ENCODE measurements around the gene PARD6B. TPM values are rescaled to one million over a fixed set of nuclear protein-coding genes. Genes with fewer than 3 reads are reported as not detected.
A peak's percentile ranks its signal among the peaks of the same experiment; 100 is the strongest.
"Not testable (repeated sequence)": the region's sequence is repeated elsewhere in the genome, so short reads cannot be mapped to it uniquely, and the experiment has no call there.

PARD6B gene
- total RNA-seq, 3 donors from 2014 or later: 1.4 to 30.6 (median 13.4) TPM

GRCh38 chr20:50799176-50799889, 68.0 kb downstream of the PARD6B start:
- DNase-seq (ENCODE audit: low spot score in 2 of 2): no peak

GRCh38 chr20:50799890-50800550, 68.6 kb downstream of the PARD6B start:
- no peak overlapping the region for H3K4me3 ChIP-seq
- H3K27me3 ChIP-seq: no peaks in the 10 kb centered on the region
- H3K4me1 ChIP-seq: no peaks in the 10 kb centered on the region
- no peak for DNase-seq (ENCODE audit: low spot score in 2 of 2)
- no peaks in the 10 kb centered on the region for H3K36me3 ChIP-seq
- H3K9me3 ChIP-seq: no peaks in the 10 kb centered on the region
- H3K27ac ChIP-seq: peak overlapping the region; percentile 45 to 66
- intact Hi-C loops (cut with DNase I; ENCODE audit: low total_unique reads): loop anchor here (10.0 kb wide), 1 partner anchor 135 kb away; the partner anchor contains the start of gene ADNP
- no peak for TF ChIP-seq POLR2A (IDR thresholded peaks at IDR 0.05)
- TF ChIP-seq, protein P1, sequence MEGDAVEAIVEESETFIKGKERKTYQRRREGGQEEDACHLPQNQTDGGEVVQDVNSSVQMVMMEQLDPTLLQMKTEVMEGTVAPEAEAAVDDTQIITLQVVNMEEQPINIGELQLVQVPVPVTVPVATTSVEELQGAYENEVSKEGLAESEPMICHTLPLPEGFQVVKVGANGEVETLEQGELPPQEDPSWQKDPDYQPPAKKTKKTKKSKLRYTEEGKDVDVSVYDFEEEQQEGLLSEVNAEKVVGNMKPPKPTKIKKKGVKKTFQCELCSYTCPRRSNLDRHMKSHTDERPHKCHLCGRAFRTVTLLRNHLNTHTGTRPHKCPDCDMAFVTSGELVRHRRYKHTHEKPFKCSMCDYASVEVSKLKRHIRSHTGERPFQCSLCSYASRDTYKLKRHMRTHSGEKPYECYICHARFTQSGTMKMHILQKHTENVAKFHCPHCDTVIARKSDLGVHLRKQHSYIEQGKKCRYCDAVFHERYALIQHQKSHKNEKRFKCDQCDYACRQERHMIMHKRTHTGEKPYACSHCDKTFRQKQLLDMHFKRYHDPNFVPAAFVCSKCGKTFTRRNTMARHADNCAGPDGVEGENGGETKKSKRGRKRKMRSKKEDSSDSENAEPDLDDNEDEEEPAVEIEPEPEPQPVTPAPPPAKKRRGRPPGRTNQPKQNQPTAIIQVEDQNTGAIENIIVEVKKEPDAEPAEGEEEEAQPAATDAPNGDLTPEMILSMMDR (IDR thresholded peaks at IDR 0.05): no peak
- no peak for TF ChIP-seq POLR2AphosphoS5 (IDR thresholded peaks at IDR 0.05)

More at GRCh38 chr20:50799176-50799889, 68.0 kb downstream of the PARD6B start:
- Histone ChIP-seq H3K4me1 (no peaks in the 10 kb centered on the region), H3K27me3 (no peaks in the 10 kb centered on the region), H3K9me3 (no peaks in the 10 kb centered on the region), H3K4me3 (no peak overlapping the region), H3K36me3 (no peaks in the 10 kb centered on the region), H3K27ac (peak overlapping the region; percentile 45 to 66)
- TF ChIP-seq, protein P1 (IDR thresholded peaks at IDR 0.05): no peak
- TF ChIP-seq POLR2AphosphoS5 (IDR thresholded peaks at IDR 0.05) (no peak), POLR2A (IDR thresholded peaks at IDR 0.05) (no peak)
- intact Hi-C loops (cut with DNase I; ENCODE audit: low total_unique reads): loop anchor here (10.0 kb wide), 1 partner anchor 135 kb away; the partner anchor contains the start of gene ADNP

DNA sequence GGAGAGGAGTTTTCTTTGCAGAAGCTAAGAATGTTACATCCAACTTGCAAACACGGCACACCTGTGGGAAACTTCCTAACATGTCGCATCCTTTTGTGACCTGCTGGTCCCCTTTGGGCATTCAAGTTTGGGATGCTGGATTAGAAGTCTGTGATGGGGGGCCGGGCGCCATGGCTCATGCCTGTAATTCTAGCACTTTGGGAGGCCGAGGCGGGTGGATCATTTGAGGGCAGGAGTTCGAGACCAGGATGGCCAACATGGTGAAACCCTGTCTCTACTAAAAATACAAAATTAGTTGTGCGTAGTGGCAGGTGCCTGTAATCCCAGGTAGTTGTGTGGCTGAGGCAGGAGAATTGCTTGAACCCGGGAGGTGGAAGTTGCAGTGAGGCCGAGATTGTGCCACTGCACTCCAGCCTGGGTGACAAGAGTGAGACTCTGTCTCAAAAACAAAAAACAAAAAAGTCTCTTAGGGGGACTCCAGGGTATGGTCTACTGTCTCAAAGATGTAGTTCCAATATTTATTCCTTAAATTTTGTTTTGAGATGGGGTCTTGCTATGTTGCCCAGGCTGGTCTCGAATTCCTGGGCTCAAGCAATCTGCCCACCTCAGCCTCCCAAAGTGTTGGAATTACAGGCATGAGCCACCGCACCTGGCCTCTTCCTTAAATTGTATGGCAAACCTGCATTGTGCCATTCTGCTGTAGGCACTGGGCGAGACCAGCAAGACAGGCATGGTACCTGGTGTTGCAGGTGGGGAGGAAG, 69.8 kb downstream of the PARD6B start:
- H3K9me3 ChIP-seq; DNase-seq (ENCODE audit: low spot score in 2 of 2); H3K36me3 ChIP-seq; intact Hi-C loops (cut with DNase I; ENCODE audit: low total_unique reads); H3K27me3 ChIP-seq; H3K27ac ChIP-seq; H3K4me1 ChIP-seq; H3K4me3 ChIP-seq: not testable (repeated sequence)

DNA sequence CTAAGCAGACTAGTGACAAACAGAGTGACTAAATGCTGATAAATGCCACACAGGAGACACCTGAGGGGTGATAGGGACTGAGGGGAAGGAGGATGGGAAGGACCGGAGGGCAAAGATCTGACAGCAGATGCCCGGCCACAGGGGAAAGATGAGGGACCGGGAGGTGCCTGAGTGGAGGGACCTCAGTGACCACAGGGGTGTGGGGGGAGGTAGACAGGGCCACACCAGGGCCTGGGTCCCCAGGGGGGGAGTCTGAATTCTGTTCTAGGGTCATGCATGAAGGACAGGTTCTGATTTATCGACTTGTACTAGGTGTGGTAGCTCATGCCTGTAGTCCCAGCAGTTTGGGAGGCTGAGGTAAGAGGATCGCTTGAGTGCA, 70.4 kb downstream of the PARD6B start:
- Histone ChIP-seq H3K4me3 (no peak overlapping the region), H3K27me3 (no peaks in the 10 kb centered on the region), H3K36me3 (no peaks in the 10 kb centered on the region), H3K27ac (no peak overlapping the region), H3K4me1 (no peaks in the 10 kb centered on the region), H3K9me3 (no peaks in the 10 kb centered on the region)
- no peak for DNase-seq (ENCODE audit: low spot score in 2 of 2)
- TF ChIP-seq POLR2A (IDR thresholded peaks at IDR 0.05) (no peak), POLR2AphosphoS5 (IDR thresholded peaks at IDR 0.05) (no peak)
- TF ChIP-seq, protein P1 (IDR thresholded peaks at IDR 0.05): no peak
- intact Hi-C loops (cut with DNase I; ENCODE audit: low total_unique reads): no loop called here

- H3K27me3 ChIP-seq: no peaks in the 10 kb centered on the region
- H3K9me3 ChIP-seq: no peaks in the 10 kb centered on the region
- intact Hi-C loops (cut with DNase I; ENCODE audit: low total_unique reads): no loop called here
- no peak overlapping the region for H3K4me3 ChIP-seq
- H3K27ac ChIP-seq: no peak overlapping the region
- TF ChIP-seq, protein P1 (IDR thresholded peaks at IDR 0.05): no peak
- no peak for TF ChIP-seq POLR2AphosphoS5 (IDR thresholded peaks at IDR 0.05)
- no peak for TF ChIP-seq POLR2A (IDR thresholded peaks at IDR 0.05)
- no peaks in the 10 kb centered on the region for H3K36me3 ChIP-seq
- no peak for DNase-seq (ENCODE audit: low spot score in 2 of 2)
- no peaks in the 10 kb centered on the region for H3K4me1 ChIP-seq
Observed at GRCh38 chr20:50802289-50802688, 70.9 kb downstream of the PARD6B start.

Data from breast epithelium (tissue), 4 donors.